Aorta (tissue), 5 donors: ENCODE measurements around the gene CPSF4. TPM values are rescaled to one million over a fixed set of nuclear protein-coding genes. Genes with fewer than 3 reads are reported as not detected.

Source experiments
- ATAC-seq: fragments of 200-7000 bp; cut with Tn5 transposase; one replicate; pipeline ENCODE4 v1.9.1; 2022; ENCODE audit warnings: moderate library complexity; ENCODE audit not compliant: low FRiP score
- DNase-seq, 2 donors: peaks; one replicate each; pipeline ENCODE4 v3.0.0-alpha.2; 2020
- H3K27ac ChIP-seq, 2 donors: one replicate each; pipeline ENCODE4 v1.5.1; 2013; ENCODE audit warnings: low read length in 2 of 2, mild to moderate bottlenecking in 2 of 2, moderate library complexity in 2 of 2, control low read depth in 1 of 2, inconsistent platforms in 1 of 2, low read depth in 1 of 2
- H3K27me3 ChIP-seq, 2 donors: one replicate each; pipeline ENCODE4 v1.6.1; 2013; ENCODE audit warnings: control low read depth in 1 of 2, low read length in 1 of 2, mild to moderate bottlenecking in 1 of 2, moderate library complexity in 1 of 2; ENCODE audit not compliant: insufficient read depth in 2 of 2, control insufficient read depth in 1 of 2
- H3K36me3 ChIP-seq, 2 donors: one replicate each; pipeline ENCODE4 v1.6.1; 2013; ENCODE audit warnings: control low read depth in 1 of 2, low read length in 1 of 2, mild to moderate bottlenecking in 1 of 2; ENCODE audit not compliant: insufficient read depth in 2 of 2, control insufficient read depth in 1 of 2
- H3K4me1 ChIP-seq, 2 donors: one replicate each; pipeline ENCODE4 v1.6.1; 2013; ENCODE audit warnings: low read length in 2 of 2, control low read depth in 1 of 2, mild to moderate bottlenecking in 1 of 2, moderate library complexity in 1 of 2; ENCODE audit not compliant: insufficient read depth in 2 of 2, control insufficient read depth in 1 of 2
- H3K4me3 ChIP-seq, 2 donors: one replicate each; pipeline ENCODE4 v1.5.1; 2013; ENCODE audit warnings: low read length in 2 of 2, control low read depth in 1 of 2, mild to moderate bottlenecking in 1 of 2
- H3K9me3 ChIP-seq: one replicate; pipeline ENCODE4 v1.6.1; 2013; ENCODE audit warnings: mild to moderate bottlenecking, low read length; ENCODE audit not compliant: control insufficient read depth
- WGBS, 2 donors: extraction: QIAGEN DNeasy Blood & Tissue Kit; methylation state at CpG; one replicate each; pipeline ENCODE4 v1.1.7; 2013; 5-methylcytosine and 5-hydroxymethylcytosine counted together
- intact Hi-C, 2 donors: fragments of 100-400 bp; cut with DNase I; formaldehyde crosslinking; loops; one replicate each; pipeline versions ENCODE4 v1.14.2 to v1.15.0; 2022
- polyA plus RNA-seq, 2 donors: library from polyadenylated mRNA; stranded (reverse); fragments of 200-250 nt; gene quantifications; one replicate each; pipeline ENCODE4 v1.2.3, GENCODE V29; 2013
- total RNA-seq, 2 donors: library from RNA; stranded (reverse); fragmentation: NEBNext Ultra II Directional; extraction: Animal tissue kit (Norgen Biotek cat#: 25700); gene quantifications; one replicate each; pipeline ENCODE4 v1.2.1, GENCODE V29; 2021
- donor health status: healthy with polysubstance abuse.
- donor health status: Bipolar disorder and iron deficiency.
- donor health status: DM: no; HTN: no; CAD: no.
- donor health status: DM: no; HTN: no; CAD: no.
- donor health status: DM: yes; HTN: yes; CAD: no.

Gene CPSF4
- total and polyA plus RNA-seq, 4 donors = 24.2 to 48.9 (median 32.0) TPM

GRCh38 chr7:99395616-99396327 lies 43.0 kb upstream of the CPSF4 start:
- Histone ChIP-seq H3K27ac (no peak overlapping the region), H3K27me3 (no peaks in the 10 kb centered on the region), H3K9me3 (no peaks in the 10 kb centered on the region), H3K4me1 (no peaks in the 10 kb centered on the region), H3K4me3 (no peak overlapping the region), H3K36me3 (peaks cover 3 to 11% of the 10 kb centered on the region in 2 donors)
- intact Hi-C loops = no loop called here
- no peak for DNase-seq
- 40% methylated on average over 14 of the region's 14 CpGs for WGBS, 2 donors
- no peak for ATAC-seq

GRCh38 chr7:99396418-99397296 lies 42.1 kb upstream of the CPSF4 start:
- Histone ChIP-seq H3K27me3 (no peaks in the 10 kb centered on the region), H3K27ac (no peak overlapping the region), H3K4me3 (no peak overlapping the region), H3K36me3 (peaks cover 3 to 10% of the 10 kb centered on the region in 2 donors), H3K4me1 (no peaks in the 10 kb centered on the region), H3K9me3 (no peaks in the 10 kb centered on the region)
- 74 to 76% methylated on average over 20 to 21 of the region's 21 CpGs for WGBS, 2 donors
- DNase-seq (no peak), ATAC-seq (no peak)
- intact Hi-C loops = no loop called here

- no peaks in the 10 kb centered on the region for H3K9me3 ChIP-seq
- intact Hi-C loops = no loop called here
- no peak overlapping the region for H3K4me3 ChIP-seq
- H3K27ac ChIP-seq = no peak overlapping the region
- ATAC-seq (no peak), DNase-seq (no peak)
- H3K27me3 ChIP-seq = no peaks in the 10 kb centered on the region
- H3K4me1 ChIP-seq = no peaks in the 10 kb centered on the region
- H3K36me3 ChIP-seq = peaks cover 3 to 10% of the 10 kb centered on the region in 2 donors
- 85% methylated on average over 18 of the region's 18 CpGs for WGBS, 2 donors
These were observed 41.3 kb upstream of the CPSF4 start for GRCh38 chr7:99397297-99397983.

- 65 to 68% methylated on average over 5 of the region's 5 CpGs for WGBS, 2 donors
- H3K4me3 ChIP-seq = no peak overlapping the region
- ATAC-seq (no peak), DNase-seq (no peak)
- H3K36me3 ChIP-seq = peaks cover 3 to 10% of the 10 kb centered on the region in 2 donors
- H3K4me1 ChIP-seq = no peaks in the 10 kb centered on the region
- no peaks in the 10 kb centered on the region for H3K27me3 ChIP-seq
- H3K27ac ChIP-seq = no peak overlapping the region
- intact Hi-C loops = no loop called here
- H3K9me3 ChIP-seq = no peaks in the 10 kb centered on the region
These were observed 39.8 kb upstream of the CPSF4 start for GRCh38 chr7:99398891-99399445.

GRCh38 chr7:99399597-99399996 lies 39.1 kb upstream of the CPSF4 start:
- Histone ChIP-seq H3K36me3 (peaks cover 7 to 12% of the 10 kb centered on the region in 2 donors), H3K4me1 (no peaks in the 10 kb centered on the region), H3K27me3 (no peaks in the 10 kb centered on the region), H3K27ac (no peak overlapping the region), H3K4me3 (no peak overlapping the region), H3K9me3 (no peaks in the 10 kb centered on the region)
- ATAC-seq (no peak), DNase-seq (no peak)
- intact Hi-C loops = no loop called here
- WGBS, 2 donors = 69 to 79% methylated on average over 6 of the region's 6 CpGs

GRCh38 chr7:99402854-99403253 lies 35.9 kb upstream of the CPSF4 start:
- intact Hi-C loops = loop anchor here in 1 of 2 donors (10.0 kb wide), 1 partner anchor 368 kb away; no protein-coding TSS in a partner anchor
- 94 to 97% methylated on average over 2 to 3 of the region's 3 CpGs for WGBS, 2 donors

GRCh38 chr7:99403764-99404163 lies 35.0 kb upstream of the CPSF4 start:
- DNase-seq (no peak), ATAC-seq (no peak)
- intact Hi-C loops = loop anchor here in 1 of 2 donors (10.0 kb wide), 1 partner anchor 369 kb away; no protein-coding TSS in a partner anchor
- H3K4me1 ChIP-seq = no peaks in the 10 kb centered on the region
- no peak overlapping the region for H3K4me3 ChIP-seq
- WGBS, 2 donors = 88% methylated on average over 5 of the region's 5 CpGs
- peaks cover 7 to 12% of the 10 kb centered on the region in 2 donors for H3K36me3 ChIP-seq
- H3K9me3 ChIP-seq = no peaks in the 10 kb centered on the region
- no peaks in the 10 kb centered on the region for H3K27me3 ChIP-seq
- no peak overlapping the region for H3K27ac ChIP-seq

More at GRCh38 chr7:99402854-99403253, 35.9 kb upstream of the CPSF4 start:
- Histone ChIP-seq H3K9me3 (no peaks in the 10 kb centered on the region), H3K27me3 (no peaks in the 10 kb centered on the region), H3K4me3 (no peak overlapping the region), H3K4me1 (no peaks in the 10 kb centered on the region), H3K36me3 (peaks cover 7 to 12% of the 10 kb centered on the region in 2 donors), H3K27ac (no peak overlapping the region)
- ATAC-seq = no peak
- no peak for DNase-seq

GRCh38 chr7:99404235-99404976 lies 34.3 kb upstream of the CPSF4 start:
- ATAC-seq = no peak
- Histone ChIP-seq H3K4me3 (no peak overlapping the region), H3K27me3 (no peaks in the 10 kb centered on the region), H3K4me1 (no peaks in the 10 kb centered on the region), H3K27ac (no peak overlapping the region), H3K9me3 (no peaks in the 10 kb centered on the region), H3K36me3 (peaks cover 7 to 12% of the 10 kb centered on the region in 2 donors)
- WGBS, 2 donors = 77 to 78% methylated on average over 18 of the region's 18 CpGs
- intact Hi-C loops = loop anchor here in 1 of 2 donors (10.0 kb wide), 1 partner anchor 370 kb away; no protein-coding TSS in a partner anchor
- DNase-seq = no peak
